ENCODE data around the gene LGALS9. TPM values are rescaled to one million over a fixed set of nuclear protein-coding genes. Genes with fewer than 3 reads are reported as not detected.

The LGALS9 gene
- total RNA-seq, 1 experiment from 2014 or later, result 3.0 TPM

GRCh38 chr17:27608328-27609230 lies 22.4 kb upstream of the LGALS9 start:
- peaks cover 44% of the 10 kb centered on the region for H3K36me3 Mint-ChIP-seq (ENCODE audit: insufficient read depth, unreplicated experiment)
- no peaks in the 10 kb centered on the region for H3K9me3 ChIP-seq
- H3K36me3 ChIP-seq (ENCODE audit: control insufficient read depth, insufficient read depth, low read length), result peaks cover 12% of the 10 kb centered on the region
- H3K4me3 Mint-ChIP-seq (ENCODE audit: unreplicated experiment), result no peak overlapping the region
- no peaks in the 10 kb centered on the region for H3K27me3 ChIP-seq (replicated peaks; ENCODE audit: control insufficient read depth, insufficient read depth, low read length)
- no peaks in the 10 kb centered on the region for H3K4me1 ChIP-seq
- no peak overlapping the region for H3K4me3 ChIP-seq (ENCODE audit: low read depth, low read length)
- H3K27me3 Mint-ChIP-seq (ENCODE audit: insufficient read depth, unreplicated experiment), result no peaks in the 10 kb centered on the region
- intact Hi-C loops (cut with micrococcal nuclease; ENCODE audit: unreplicated experiment), result loop anchor here (1.0 to 10.0 kb wide), 6 partner anchors 16 to 272 kb away; no protein-coding TSS in a partner anchor
- H3K4me1 Mint-ChIP-seq (ENCODE audit: low read depth, unreplicated experiment), result no peaks in the 10 kb centered on the region
- no peak for TF ChIP-seq CTCF (IDR thresholded peaks at IDR 0.05; ENCODE audit: insufficient read depth in 1 of 2, low read depth in 1 of 2, low read length in 1 of 2, severe bottlenecking in 1 of 2, unreplicated experiment in 1 of 2)
- no peak for DNase-seq
- H3K27ac Mint-ChIP-seq (ENCODE audit: unreplicated experiment), result no peak overlapping the region
- no TSS peak for BruUV-seq (replicated peaks)
- POLR2A ChIA-PET, result no interaction called here
- CTCF ChIA-PET, result interaction anchor here (0.7 to 3.2 kb wide), 4 partner anchors 43 to 153 kb away, joined by 3 to 34 read pairs (median 10); partner anchors contain the start of gene KSR1
- H3K9me3 Mint-ChIP-seq (ENCODE audit: unreplicated experiment), result no peaks in the 10 kb centered on the region

GRCh38 chr17:27609611-27610303 lies 21.2 kb upstream of the LGALS9 start:
- intact Hi-C loops (cut with micrococcal nuclease; ENCODE audit: unreplicated experiment), result loop anchor here (1.0 to 10.0 kb wide), 6 partner anchors 15 to 271 kb away; no protein-coding TSS in a partner anchor
- no peaks in the 10 kb centered on the region for H3K9me3 Mint-ChIP-seq (ENCODE audit: unreplicated experiment)
- POLR2A ChIA-PET, result interaction anchor here (0.6 kb wide), 2 partner anchors 279 to 684 kb away, joined by 3 to 4 read pairs; no protein-coding TSS in a partner anchor
- CTCF ChIA-PET, result interaction anchor here (0.5 to 3.2 kb wide), 23 partner anchors 10 to 624 kb away, joined by 3 to 34 read pairs (median 4); partner anchors contain the start of gene KSR1
- H3K4me1 Mint-ChIP-seq (ENCODE audit: low read depth, unreplicated experiment), result no peaks in the 10 kb centered on the region
- Histone ChIP-seq H3K36me3 (ENCODE audit: control insufficient read depth, insufficient read depth, low read length) (peaks cover 10% of the 10 kb centered on the region), H3K4me3 (ENCODE audit: low read depth, low read length) (no peak overlapping the region), H3K27me3 (replicated peaks; ENCODE audit: control insufficient read depth, insufficient read depth, low read length) (no peaks in the 10 kb centered on the region), H3K4me1 (no peaks in the 10 kb centered on the region), H3K9me3 (no peaks in the 10 kb centered on the region)
- peak; percentile 84 to 99 for TF ChIP-seq CTCF (IDR thresholded peaks at IDR 0.05; ENCODE audit: insufficient read depth in 1 of 2, low read depth in 1 of 2, low read length in 1 of 2, severe bottlenecking in 1 of 2, unreplicated experiment in 1 of 2)
- DNase-seq, result peak; percentile 75 to 79
- no peak overlapping the region for H3K4me3 Mint-ChIP-seq (ENCODE audit: unreplicated experiment)
- peaks cover 41% of the 10 kb centered on the region for H3K36me3 Mint-ChIP-seq (ENCODE audit: insufficient read depth, unreplicated experiment)
- H3K27me3 Mint-ChIP-seq (ENCODE audit: insufficient read depth, unreplicated experiment), result no peaks in the 10 kb centered on the region
- no peak overlapping the region for H3K27ac Mint-ChIP-seq (ENCODE audit: unreplicated experiment)
- no TSS peak for BruUV-seq (replicated peaks)

- no peak overlapping the region for H3K4me3 Mint-ChIP-seq (ENCODE audit: unreplicated experiment)
- no peaks in the 10 kb centered on the region for H3K4me1 Mint-ChIP-seq (ENCODE audit: low read depth, unreplicated experiment)
- no peaks in the 10 kb centered on the region for H3K27me3 Mint-ChIP-seq (ENCODE audit: insufficient read depth, unreplicated experiment)
- Histone ChIP-seq H3K36me3 (ENCODE audit: control insufficient read depth, insufficient read depth, low read length) (peaks cover 9% of the 10 kb centered on the region), H3K4me3 (ENCODE audit: low read depth, low read length) (no peak overlapping the region), H3K9me3 (no peaks in the 10 kb centered on the region), H3K27me3 (replicated peaks; ENCODE audit: control insufficient read depth, insufficient read depth, low read length) (no peaks in the 10 kb centered on the region), H3K4me1 (no peaks in the 10 kb centered on the region)
- no peaks in the 10 kb centered on the region for H3K9me3 Mint-ChIP-seq (ENCODE audit: unreplicated experiment)
- BruUV-seq (replicated peaks), result no TSS peak
- POLR2A ChIA-PET, result interaction anchor here (0.6 kb wide), 2 partner anchors 279 to 683 kb away, joined by 3 to 4 read pairs; no protein-coding TSS in a partner anchor
- TF ChIP-seq CTCF (IDR thresholded peaks at IDR 0.05; ENCODE audit: insufficient read depth in 1 of 2, low read depth in 1 of 2, low read length in 1 of 2, severe bottlenecking in 1 of 2, unreplicated experiment in 1 of 2), result no peak
- no peak overlapping the region for H3K27ac Mint-ChIP-seq (ENCODE audit: unreplicated experiment)
- DNase-seq, result no peak
- intact Hi-C loops (cut with micrococcal nuclease; ENCODE audit: unreplicated experiment), result no loop called here
- CTCF ChIA-PET, result interaction anchor here (0.8 to 3.2 kb wide), 10 partner anchors 11 to 623 kb away, joined by 4 to 34 read pairs (median 6); partner anchors contain the start of gene KSR1
- H3K36me3 Mint-ChIP-seq (ENCODE audit: insufficient read depth, unreplicated experiment), result peaks cover 41% of the 10 kb centered on the region
Observed at GRCh38 chr17:27610304-27610677, 20.7 kb upstream of the LGALS9 start.

Data from Caco-2 (cell line).